SK-MEL-5 (cell line): ENCODE results near the gene HCAR2. TPM values are rescaled to one million over a fixed set of nuclear protein-coding genes. Genes with fewer than 3 reads are reported as not detected.
"Not testable (repeated sequence)": the region's sequence is repeated elsewhere in the genome, so short reads cannot be mapped to it uniquely, and the experiment has no call there.

Experiments
- DNase-seq: peaks from one replicate; pipeline ENCODE4 v3.0.0-alpha.2; 2016; ENCODE audit warnings: low read depth, low spot score
- in situ Hi-C: cut with HindIII; loops from 2 replicates; pipeline ENCODE4 v1.10.0; 2016; ENCODE audit warnings: low sequenced_read_pairs, high pct_unique_total_duplicates, low pct_unique_long_range_greater_than_20kb
- polyA plus RNA-seq, 2 experiments: library from polyadenylated mRNA; depleted of rRNA; stranded (reverse); fragments of >200 nt; gene quantifications; 2 replicates each; pipeline ENCODE4 v1.2.3, GENCODE V29; 2015
- total RNA-seq: library from RNA; depleted of rRNA; stranded (reverse); fragments of >200 nt; shearing (Covaris generic); gene quantifications from 2 replicates; pipeline ENCODE4 v1.2.3, GENCODE V29; 2014; rRNA removed

HCAR2 gene
- not detected in 2 replicates for total RNA-seq
- not detected in 2 replicates for polyA plus RNA-seq (2015; cell fraction: cytosol; rRNA removed)
- not detected in 2 replicates for polyA plus RNA-seq (2015; cell fraction: nucleus; rRNA removed)

DNA sequence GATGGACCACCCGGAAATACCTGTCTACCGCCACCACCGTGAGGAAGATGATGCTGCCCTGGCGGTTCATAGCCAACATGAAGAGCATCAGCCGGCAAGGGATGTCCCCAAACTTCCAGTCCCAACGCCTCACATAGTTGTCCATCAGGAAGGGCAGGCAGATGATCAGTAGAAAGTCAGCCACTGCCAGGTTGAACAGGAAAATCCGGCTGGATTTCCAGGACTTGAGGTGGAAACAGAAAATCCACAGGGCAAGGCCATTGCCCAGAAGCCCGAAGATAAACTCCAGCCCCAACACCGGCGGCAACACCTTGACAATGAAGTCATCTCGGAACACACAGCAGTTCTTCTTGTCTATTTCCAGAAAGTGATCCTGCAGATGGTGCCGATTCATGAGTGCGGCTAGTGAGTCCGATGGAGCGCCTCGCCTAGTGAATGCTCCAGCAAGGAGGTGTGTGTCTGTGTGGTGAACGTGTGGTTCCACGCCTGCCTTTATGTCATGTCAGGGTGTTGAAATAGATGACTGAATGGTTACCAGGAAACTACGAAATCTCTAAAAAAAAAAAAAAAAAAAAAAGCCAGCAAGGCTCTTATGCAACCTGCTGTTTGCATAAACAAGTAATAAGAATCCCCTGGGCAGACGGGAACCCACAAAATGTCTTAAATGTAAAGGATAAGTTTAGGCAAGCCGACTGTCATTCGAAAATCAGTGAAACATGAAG, at the start of gene HCAR2:
HCAR2 (minus strand) TSS at position 468 of the 722 bp plus-strand sequence; CDS start at position 394, 74 bp downstream.
- in situ Hi-C loops, DNase-seq: not testable (repeated sequence)

DNA sequence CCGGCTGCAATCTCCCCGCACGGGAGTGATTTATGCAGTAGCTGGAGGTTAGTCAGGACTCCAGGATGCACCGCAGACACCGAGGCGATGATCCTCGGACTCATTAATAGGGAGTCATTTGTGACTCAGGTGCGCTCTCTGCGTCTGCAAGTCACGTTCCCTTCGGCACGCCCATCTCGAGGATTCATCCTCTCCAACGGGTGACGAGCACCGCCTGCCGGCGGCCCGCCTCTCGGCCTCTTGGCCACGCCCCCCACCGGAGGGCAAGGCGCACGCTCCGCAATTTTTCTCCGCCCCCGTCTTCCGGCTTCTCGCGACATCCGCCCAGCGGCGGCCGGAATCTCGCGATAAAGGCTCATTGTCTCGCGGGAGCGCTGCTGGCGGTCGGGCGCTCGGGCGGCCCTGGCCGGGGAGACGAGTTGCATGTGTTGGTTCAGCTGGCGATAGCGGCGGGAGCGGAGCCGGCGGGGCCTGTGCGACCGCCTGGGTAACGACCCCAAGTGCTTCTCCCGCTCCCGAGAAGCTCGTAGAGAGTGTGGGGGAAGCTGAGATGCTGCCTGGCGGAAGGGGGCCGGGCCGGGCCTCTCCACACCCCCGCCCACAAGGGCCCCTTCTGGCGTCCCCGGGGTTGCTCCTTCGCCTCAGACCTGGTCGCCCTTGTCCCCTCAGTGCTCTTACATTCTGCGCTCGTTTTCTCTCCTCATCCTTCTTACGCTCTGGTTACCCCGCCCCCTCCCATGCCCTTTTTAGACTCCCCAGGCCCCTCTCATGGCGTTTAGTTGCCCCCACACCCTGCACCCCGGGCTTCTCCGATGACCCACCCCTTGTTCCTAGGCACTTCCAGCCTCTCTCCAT, 49.5 kb upstream of the HCAR2 start, which contains the start of gene DENR:
DENR (plus strand) TSS at position 361 of the 855 bp plus-strand sequence. CDS start 878 bp downstream, outside the sequence.
- DNase-seq = peak; percentile 96
- in situ Hi-C loops = no loop called here

GRCh38 chr12:122750781-122751515, 47.8 kb upstream of the HCAR2 start:
- in situ Hi-C loops, DNase-seq: not testable (repeated sequence)

GRCh38 chr12:122749569-122750332, 46.6 kb upstream of the HCAR2 start:
- peak; percentile 22 for DNase-seq
- in situ Hi-C loops = no loop called here

DNA sequence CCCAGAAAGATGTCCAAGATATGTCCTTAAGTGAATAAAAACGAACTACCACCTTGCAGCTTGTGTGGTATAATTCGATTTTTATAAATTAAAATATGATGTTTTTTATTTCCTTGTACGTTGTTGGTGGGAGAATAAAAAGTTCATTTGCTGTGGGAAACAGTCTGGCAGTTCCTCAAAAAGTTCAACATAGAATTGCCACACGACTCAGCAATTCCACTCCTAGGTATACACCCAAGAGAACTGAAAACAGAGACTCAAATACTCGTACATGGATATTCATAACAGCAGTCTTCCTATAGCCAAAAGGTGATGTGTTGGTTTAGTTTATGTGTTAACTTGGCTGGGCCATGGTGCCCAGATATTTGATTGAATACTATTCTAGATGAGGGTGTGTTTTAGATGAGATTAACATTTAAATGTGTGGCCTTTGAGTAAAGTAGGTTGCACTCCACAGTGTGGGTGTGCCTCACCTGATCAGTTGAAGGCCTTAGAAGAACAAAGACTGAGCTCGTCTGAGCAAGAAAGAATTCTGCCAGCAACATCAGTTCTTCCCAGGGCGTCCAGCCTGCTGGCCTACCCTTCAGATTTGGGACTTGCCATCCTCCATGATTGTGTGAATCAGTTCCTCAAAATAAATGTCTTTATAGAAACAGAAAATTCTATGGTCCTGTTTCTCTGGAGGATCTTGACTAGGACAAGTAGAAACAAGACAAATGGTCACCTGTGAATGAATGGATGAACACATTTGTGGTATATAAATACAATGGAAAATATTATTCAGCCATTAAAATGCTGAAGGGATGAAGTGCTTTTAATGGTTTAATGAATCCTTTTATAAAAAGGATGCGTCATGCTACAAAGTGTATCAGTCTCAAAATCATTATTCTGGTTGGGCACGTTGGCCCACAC, 44.3 kb upstream of the HCAR2 start:
- in situ Hi-C loops = no loop called here
- no peak for DNase-seq

- in situ Hi-C loops = no loop called here
- DNase-seq = no peak
Observed at GRCh38 chr12:122743895-122744525, 40.9 kb upstream of the HCAR2 start.

- in situ Hi-C loops = no loop called here
- peak; percentile 43 for DNase-seq
Observed at GRCh38 chr12:122740351-122740750, 37.2 kb upstream of the HCAR2 start.

DNA sequence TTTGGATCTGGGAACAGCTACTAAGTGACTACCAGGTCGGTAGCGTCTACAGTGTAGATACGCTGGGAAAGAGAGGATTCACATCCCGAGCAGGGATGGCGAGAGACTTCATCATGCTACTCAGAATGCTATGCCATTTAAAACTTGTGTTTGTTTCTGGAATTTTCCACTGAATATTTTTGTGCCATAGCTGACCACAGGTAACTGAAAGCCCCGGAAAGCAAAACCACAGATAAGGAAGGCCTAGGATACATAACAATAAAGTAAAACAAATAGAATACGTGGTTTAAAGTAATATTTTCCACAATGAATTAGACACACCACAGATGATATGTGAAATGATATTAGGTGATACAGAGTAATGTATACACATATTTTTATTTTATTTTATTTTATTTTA, 35.4 kb upstream of the HCAR2 start:
- no peak for DNase-seq
- in situ Hi-C loops = no loop called here

- in situ Hi-C loops = no loop called here
- no peak for DNase-seq
Observed at GRCh38 chr12:122732611-122733010, 29.5 kb upstream of the HCAR2 start.

- in situ Hi-C loops = no loop called here
- no peak for DNase-seq
Observed at GRCh38 chr12:122732170-122732569, 29.0 kb upstream of the HCAR2 start.

GRCh38 chr12:122730215-122731014, 27.3 kb upstream of the HCAR2 start, which contains the start of gene HCAR1:
Gene HCAR1 (minus strand): TSS chr12:122730844. CDS start chr12:122730339, 505 bp downstream.
- no peak for DNase-seq
- in situ Hi-C loops = no loop called here

- no peak for DNase-seq
Observed at GRCh38 chr12:122729583-122730214, 26.5 kb upstream of the HCAR2 start.

GRCh38 chr12:122726080-122726558, 23.0 kb upstream of the HCAR2 start:
- in situ Hi-C loops = no loop called here
- no peak for DNase-seq

More at GRCh38 chr12:122729583-122730214, 26.5 kb upstream of the HCAR2 start:
- in situ Hi-C loops = no loop called here

GRCh38 chr12:122725452-122726079, 22.4 kb upstream of the HCAR2 start:
- no peak for DNase-seq
- in situ Hi-C loops = no loop called here
